Testis (tissue), 3 donors: Measurements from ENCODE around the gene CAMTA1. TPM values are rescaled to one million over a fixed set of nuclear protein-coding genes. Genes with fewer than 3 reads are reported as not detected.

Experiments
- DNase-seq: peaks from one replicate; pipeline ENCODE4 v3.0.0-alpha.2; 2019
- H3K27ac ChIP-seq, 2 donors: fragments of 200-600 bp; sonication (generic); one replicate each; pipeline ENCODE4 v1.5.1; 2019
- H3K27me3 ChIP-seq: fragments of 200-600 bp; sonication (generic); one replicate; pipeline ENCODE4 v1.5.1; 2019
- H3K36me3 ChIP-seq: fragments of 200-600 bp; sonication (generic); one replicate; pipeline ENCODE4 v1.5.1; 2017; ENCODE audit warnings: low read depth; ENCODE audit errors: missing control alignments
- H3K4me1 ChIP-seq: fragments of 200-600 bp; sonication (generic); one replicate; pipeline ENCODE4 v1.5.1; 2019
- H3K4me3 ChIP-seq, 2 donors: fragments of 200-600 bp; sonication (generic); one replicate each; pipeline ENCODE4 v1.5.1; 2017 to 2019
- H3K9me3 ChIP-seq: fragments of 200-600 bp; sonication (generic); one replicate; pipeline ENCODE4 v1.5.1; 2017
- CTCF ChIP-seq, 3 experiments: fragments of 450-650 bp in 2 of 3; fragments of 200-600 bp in 1 of 3; sonication (generic) in 1 of 3; IDR thresholded peaks; one replicate each; pipeline ENCODE4 v1.5.1; 2016 to 2019; ENCODE audit warnings: antibody characterized with exemption in 3 of 3, mild to moderate bottlenecking in 2 of 3, moderate library complexity in 1 of 3
- POLR2A ChIP-seq: fragments of 450-650 bp; IDR thresholded peaks from one replicate; pipeline ENCODE4 v1.6.1; 2017; ENCODE audit warnings: antibody characterized with exemption, mild to moderate bottlenecking, moderate library complexity
- WGBS, 2 donors: methylation state at CpG; one replicate each; pipeline ENCODE4 v1.1.5; 2018; 5-methylcytosine and 5-hydroxymethylcytosine counted together
- intact Hi-C: fragments of 100-400 bp; cut with DNase I; formaldehyde crosslinking; loops from one replicate; pipeline ENCODE4 v1.15.1; 2023; ENCODE audit warnings: low total_unique reads
- polyA plus RNA-seq: library from polyadenylated mRNA; stranded (reverse); fragments of 350-450 nt; fragmentation: Illumina TruSeq; extraction: RNeasy Lipid Tissue Mini Kit (QIAGEN cat#74804); gene quantifications from one replicate; pipeline ENCODE4 v1.2.3, GENCODE V29; 2014; ENCODE audit warnings: low read depth, low replicate concordance; ENCODE audit not compliant: insufficient read depth
- total RNA-seq, 2 donors: library from RNA; depleted of rRNA; stranded (reverse); fragments of >200 nt; gene quantifications; one replicate each; pipeline ENCODE4 v1.2.3, GENCODE V29; 2016

CAMTA1 gene
- total and polyA plus RNA-seq, 3 donors from 2014 or later = 116 to 158 (median 119) TPM

GRCh38 chr1:7525338-7526063, 740.2 kb downstream of the CAMTA1 start:
- TF ChIP-seq CTCF (IDR thresholded peaks at IDR 0.05) (no peak), POLR2A (no peak)
- Histone ChIP-seq H3K9me3 (no peaks in the 10 kb centered on the region), H3K4me3 (no peak overlapping the region), H3K36me3 (no peaks in the 10 kb centered on the region), H3K27me3 (no peaks in the 10 kb centered on the region), H3K27ac (no peak overlapping the region), H3K4me1 (no peaks in the 10 kb centered on the region)
- intact Hi-C loops = no loop called here
- no peak for DNase-seq
- WGBS, 2 donors = 91 to 94% methylated on average over 10 to 12 of the region's 12 CpGs

- Histone ChIP-seq H3K27ac (no peak overlapping the region), H3K4me3 (no peak overlapping the region), H3K36me3 (no peaks in the 10 kb centered on the region), H3K4me1 (no peaks in the 10 kb centered on the region), H3K9me3 (no peaks in the 10 kb centered on the region), H3K27me3 (no peaks in the 10 kb centered on the region)
- 89 to 93% methylated on average over 10 of the region's 10 CpGs for WGBS, 2 donors
- DNase-seq = no peak
- TF ChIP-seq CTCF (IDR thresholded peaks at IDR 0.05) (no peak), POLR2A (no peak)
- intact Hi-C loops = no loop called here
These were observed 741.1 kb downstream of the CAMTA1 start for GRCh38 chr1:7526196-7526866.

- Histone ChIP-seq H3K4me1 (no peaks in the 10 kb centered on the region), H3K27ac (no peak overlapping the region), H3K27me3 (no peaks in the 10 kb centered on the region), H3K4me3 (no peak overlapping the region), H3K9me3 (no peaks in the 10 kb centered on the region), H3K36me3 (no peaks in the 10 kb centered on the region)
- intact Hi-C loops = no loop called here
- 91 to 92% methylated on average over 10 to 12 of the region's 12 CpGs for WGBS, 2 donors
- DNase-seq = no peak
- TF ChIP-seq CTCF (IDR thresholded peaks at IDR 0.05) (no peak), POLR2A (no peak)
These were observed 741.8 kb downstream of the CAMTA1 start for GRCh38 chr1:7526867-7527732.

- TF ChIP-seq CTCF (IDR thresholded peaks at IDR 0.05) = no peak
- no peak for TF ChIP-seq POLR2A
- no peak for DNase-seq
- no peaks in the 10 kb centered on the region for H3K4me1 ChIP-seq
- 96 to 100% methylated on average over 6 to 7 of the region's 7 CpGs for WGBS, 2 donors
- H3K9me3 ChIP-seq = no peaks in the 10 kb centered on the region
- no peak overlapping the region for H3K27ac ChIP-seq
- H3K27me3 ChIP-seq = no peaks in the 10 kb centered on the region
- no peak overlapping the region for H3K4me3 ChIP-seq
- intact Hi-C loops = no loop called here
- H3K36me3 ChIP-seq = no peaks in the 10 kb centered on the region
These were observed 742.4 kb downstream of the CAMTA1 start for GRCh38 chr1:7527733-7528045.
